Fibroblast of the conjunctiva (primary cell): Measurements from ENCODE around the gene FOXA2.

Experiments used
- DNase-seq: peaks from one replicate; pipeline ENCODE4 v3.0.0-alpha.2; 2010; ENCODE audit warnings: low read depth

FOXA2 gene

DNA sequence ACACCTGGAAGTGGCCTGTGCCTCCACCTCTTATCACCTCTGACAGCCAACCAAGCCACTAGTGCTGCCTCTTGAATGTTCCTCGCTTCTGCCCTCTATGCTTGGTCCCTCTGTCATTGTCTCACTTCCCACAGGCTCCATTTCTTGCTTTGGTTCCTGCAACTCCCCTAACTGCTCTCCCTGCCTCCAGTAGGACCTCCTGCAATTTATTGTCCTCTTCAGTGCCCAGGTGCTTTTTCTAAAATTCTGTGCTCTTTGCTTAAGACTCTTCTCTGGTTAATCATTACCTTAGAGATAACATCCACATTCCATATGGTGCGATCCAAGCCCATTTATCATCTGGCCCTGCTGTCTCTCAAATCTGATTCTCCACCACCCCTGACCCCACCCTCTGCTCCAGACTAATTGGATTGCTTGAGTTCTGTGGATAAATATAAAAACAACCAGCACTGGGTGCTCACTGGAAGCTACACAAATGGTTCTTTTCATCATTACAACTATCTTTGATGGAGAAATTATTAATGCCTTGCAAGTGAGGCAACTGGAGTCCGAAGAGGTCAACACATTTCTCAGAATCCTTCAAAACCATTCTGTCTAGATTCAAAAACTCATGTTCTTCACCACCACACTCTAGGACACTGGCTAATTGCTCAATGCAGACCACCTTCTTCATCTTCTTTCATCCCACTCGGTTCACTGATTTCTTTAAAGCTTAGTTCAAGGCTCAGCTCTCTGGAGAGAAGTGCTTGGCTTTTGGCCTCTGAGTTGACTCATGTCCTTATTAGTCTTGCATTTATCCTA, 47.2 kb downstream of the FOXA2 start:
- no peak for DNase-seq

DNA sequence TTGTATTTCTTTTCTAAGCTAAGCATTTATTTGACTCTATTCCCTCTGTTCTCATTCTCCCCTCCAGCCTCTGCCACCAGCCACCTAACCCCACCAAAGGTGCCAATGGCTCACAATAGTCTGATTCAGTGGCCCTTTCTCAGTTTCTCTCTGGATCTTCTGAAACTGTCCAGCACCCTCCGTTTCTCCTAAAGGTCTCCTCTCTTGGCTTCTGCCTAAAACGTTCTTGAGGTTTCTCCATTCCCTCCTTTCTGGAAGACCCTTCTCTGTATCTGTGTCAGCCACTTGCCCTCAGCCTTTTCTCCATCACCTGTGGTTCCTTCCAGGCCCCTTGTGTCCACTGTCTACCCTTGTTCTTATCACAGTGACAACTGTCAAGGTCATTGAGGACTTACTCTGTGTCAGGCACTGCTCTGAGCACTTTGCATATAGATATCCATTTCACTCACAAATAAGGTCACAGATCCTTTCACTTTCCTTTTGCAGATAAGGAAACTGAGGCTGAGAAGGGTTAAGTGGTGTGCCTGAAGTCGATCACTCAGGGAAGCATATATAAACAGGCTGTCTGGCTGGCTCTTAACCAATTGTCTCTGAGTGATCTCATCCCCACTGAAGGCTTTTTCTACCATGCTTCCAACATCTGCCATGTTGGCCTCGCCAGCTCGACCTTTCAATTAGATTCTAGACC, 48.1 kb downstream of the FOXA2 start:
- DNase-seq: no peak

DNA sequence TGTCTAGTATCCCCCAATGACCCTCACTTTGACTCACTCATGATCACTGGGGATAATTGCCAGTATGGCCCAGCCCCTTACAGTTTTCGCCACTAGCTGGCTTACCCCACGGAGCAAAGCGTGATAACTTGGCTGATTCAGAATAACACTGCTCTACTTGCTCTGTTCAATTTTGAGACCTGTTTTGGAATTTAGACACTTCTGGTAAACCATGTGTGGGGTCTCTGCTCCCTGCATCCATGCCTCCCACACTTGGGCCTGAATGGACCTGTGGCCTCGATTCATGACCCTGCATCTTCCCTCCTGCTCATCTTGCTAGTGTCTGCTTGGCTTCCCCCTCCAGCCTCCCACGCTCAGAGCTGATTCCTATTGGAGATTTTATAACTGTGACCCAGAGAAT, 48.9 kb downstream of the FOXA2 start:
- DNase-seq: no peak

DNA sequence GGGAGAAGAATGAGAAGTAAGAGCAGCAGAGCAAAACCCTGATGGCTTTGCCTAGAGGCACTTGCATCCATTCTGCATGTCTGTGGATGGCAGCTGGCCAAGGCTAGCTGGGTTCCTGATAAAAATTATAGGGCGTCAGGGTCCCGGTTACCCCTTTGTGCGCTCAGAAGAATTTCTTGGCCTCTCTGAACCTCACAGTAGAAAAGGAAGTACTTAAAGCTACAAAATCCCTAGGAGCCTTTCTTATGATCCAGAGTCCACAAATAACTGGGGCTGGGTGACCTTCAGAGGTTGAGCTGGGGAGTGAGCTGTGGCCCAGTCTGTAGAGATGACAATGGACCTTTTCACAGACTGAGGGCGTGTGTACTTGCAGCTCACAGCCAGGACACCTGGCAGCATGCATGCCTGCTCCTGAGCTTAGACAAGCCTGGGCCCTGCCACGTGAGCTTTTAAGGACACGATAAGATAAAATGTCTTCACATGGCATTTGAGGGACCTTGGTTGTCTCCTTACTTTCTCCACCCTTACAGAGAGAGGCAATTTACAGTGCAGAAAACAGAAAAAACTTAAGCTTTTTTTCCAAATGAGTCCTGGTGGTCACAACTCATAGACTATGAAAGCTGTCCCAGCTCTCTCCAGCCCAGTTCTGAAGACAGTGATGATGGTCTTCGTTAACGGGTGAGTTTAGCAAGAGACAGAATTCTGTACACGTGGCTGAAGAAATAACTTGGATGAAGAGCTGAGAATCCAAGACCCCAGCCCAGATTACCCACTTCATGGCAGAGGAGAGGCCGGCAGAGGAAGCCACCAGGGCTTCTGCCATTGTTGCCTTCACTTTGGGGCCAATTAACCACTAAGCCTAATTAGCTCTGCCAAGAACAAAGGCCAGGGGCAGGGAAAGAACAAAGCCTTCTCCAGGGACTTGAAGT, 50.3 kb downstream of the FOXA2 start:
- no peak for DNase-seq

DNA sequence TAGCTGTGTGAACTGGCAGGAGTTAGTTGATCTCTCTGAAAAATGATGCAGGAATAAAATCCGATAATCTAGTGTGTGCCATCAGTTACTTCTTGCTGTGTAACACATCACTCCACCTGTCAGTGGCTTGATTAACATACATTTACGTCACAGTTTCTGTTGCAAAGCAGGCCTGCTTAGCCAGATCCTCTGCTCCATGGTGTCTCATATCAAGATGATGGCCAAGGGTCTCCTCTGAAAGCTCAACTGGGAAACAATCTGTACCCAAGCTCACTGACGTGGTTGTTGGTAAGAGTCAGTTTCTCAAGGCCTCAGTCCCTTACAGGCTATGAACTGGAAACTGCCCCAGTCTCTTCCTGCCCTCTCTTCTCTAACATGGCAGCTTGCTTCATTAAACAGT, 51.8 kb downstream of the FOXA2 start:
- no peak for DNase-seq

DNA sequence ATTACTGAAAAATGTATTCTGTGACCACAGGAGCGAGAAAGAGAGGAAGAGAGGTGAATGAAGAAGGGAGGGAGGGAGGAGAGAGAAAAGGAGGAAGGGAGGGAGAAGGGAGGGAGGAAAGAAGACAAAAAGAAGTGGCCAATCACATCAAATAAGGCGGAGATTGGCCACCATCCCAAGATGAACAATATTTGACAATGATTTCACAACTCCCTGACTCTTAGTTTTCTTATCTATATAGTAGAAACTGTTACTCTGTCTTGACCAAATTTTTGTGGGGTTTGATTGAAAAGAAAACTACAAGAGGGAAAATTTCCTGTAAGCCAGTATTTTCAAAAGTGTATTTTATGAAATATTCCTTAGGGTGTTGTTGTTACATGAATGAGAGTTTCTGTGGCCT, 52.6 kb downstream of the FOXA2 start:
- no peak for DNase-seq

DNA sequence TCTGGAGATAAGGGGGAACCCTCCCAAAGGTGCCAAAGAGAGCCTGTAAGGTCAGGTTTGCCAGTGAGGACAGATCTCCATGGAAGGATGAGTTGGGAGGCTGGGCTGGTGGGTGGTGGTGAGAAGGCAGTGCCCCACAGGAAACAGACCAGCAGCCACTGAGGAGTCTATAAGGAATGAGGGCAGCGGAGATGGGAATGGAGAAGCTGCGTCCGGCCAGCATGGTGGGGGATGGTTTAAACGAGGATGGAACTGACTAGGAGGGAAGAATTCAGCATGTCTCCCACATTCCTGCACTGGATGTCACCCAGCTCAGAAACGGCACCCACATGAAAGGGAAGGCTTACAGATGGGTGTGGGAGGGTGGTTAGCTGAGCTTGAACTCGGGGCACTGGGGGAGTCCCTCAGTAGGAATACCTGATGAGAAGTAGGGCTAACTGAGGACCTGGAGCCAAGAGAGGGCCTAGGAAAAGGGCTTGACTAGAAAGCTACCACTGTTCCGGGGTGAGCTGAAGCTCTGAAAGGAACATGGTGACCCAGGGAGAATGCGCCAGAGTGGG, 53.2 kb downstream of the FOXA2 start:
- DNase-seq: no peak
